Ascending aorta (tissue), 2 donors: ENCODE measurements around the gene COPS9. TPM values are rescaled to one million over a fixed set of nuclear protein-coding genes. Genes with fewer than 3 reads are reported as not detected.

Experiments used
- DNase-seq, 2 donors: peaks; one replicate each; pipeline ENCODE4 v3.0.0-alpha.2; 2019; ENCODE audit warnings: low spot score in 2 of 2
- H3K27ac ChIP-seq, 2 donors: fragments of 200-600 bp; sonication (generic); one replicate each; pipeline ENCODE4 v1.5.1; 2016 to 2017; ENCODE audit warnings: mild to moderate bottlenecking in 1 of 2
- H3K27me3 ChIP-seq: fragments of 200-600 bp; sonication (generic); one replicate; pipeline ENCODE4 v1.5.1; 2017
- H3K36me3 ChIP-seq, 2 donors: fragments of 200-600 bp; sonication (generic); one replicate each; pipeline ENCODE4 v1.5.1; 2016
- H3K4me1 ChIP-seq, 2 donors: fragments of 200-600 bp; sonication (generic); one replicate each; pipeline ENCODE4 v1.5.1; 2016 to 2017; ENCODE audit warnings: mild to moderate bottlenecking in 1 of 2
- H3K4me3 ChIP-seq, 2 donors: fragments of 200-600 bp; sonication (generic); one replicate each; pipeline ENCODE4 v1.5.1; 2016 to 2017; ENCODE audit warnings: mild to moderate bottlenecking in 1 of 2
- H3K9me3 ChIP-seq, 2 donors: fragments of 200-600 bp; sonication (generic); one replicate each; pipeline ENCODE4 v1.5.1; 2016
- intact Hi-C: fragments of 100-400 bp; cut with DNase I; formaldehyde crosslinking; loops from one replicate; pipeline ENCODE4 v1.15.1; 2023
- total RNA-seq: library from RNA; depleted of rRNA; stranded (reverse); fragments of >200 nt; gene quantifications from one replicate; pipeline ENCODE4 v1.1.0, GENCODE V29; 2016
- TF ChIP-seq, protein P1 (sequence below), 3 experiments: fragments of 200-600 bp in 2 of 3; fragments of 450-650 bp in 1 of 3; sonication (generic) in 2 of 3; IDR thresholded peaks; one replicate each; pipeline ENCODE4 v1.5.1; 2016 to 2019; ENCODE audit warnings: antibody characterized with exemption in 3 of 3, mild to moderate bottlenecking in 1 of 3, moderate library complexity in 1 of 3

Gene COPS9
- total RNA-seq, 1 donor from 2014 or later: 4.7 TPM

GRCh38 chr2:240146141-240146561, 10.0 kb upstream of the COPS9 start:
- H3K4me3 ChIP-seq: no peak overlapping the region
- H3K9me3 ChIP-seq: no peaks in the 10 kb centered on the region
- no peaks in the 10 kb centered on the region for H3K4me1 ChIP-seq
- H3K27me3 ChIP-seq: no peaks in the 10 kb centered on the region
- intact Hi-C loops: no loop called here
- TF ChIP-seq, protein P1, sequence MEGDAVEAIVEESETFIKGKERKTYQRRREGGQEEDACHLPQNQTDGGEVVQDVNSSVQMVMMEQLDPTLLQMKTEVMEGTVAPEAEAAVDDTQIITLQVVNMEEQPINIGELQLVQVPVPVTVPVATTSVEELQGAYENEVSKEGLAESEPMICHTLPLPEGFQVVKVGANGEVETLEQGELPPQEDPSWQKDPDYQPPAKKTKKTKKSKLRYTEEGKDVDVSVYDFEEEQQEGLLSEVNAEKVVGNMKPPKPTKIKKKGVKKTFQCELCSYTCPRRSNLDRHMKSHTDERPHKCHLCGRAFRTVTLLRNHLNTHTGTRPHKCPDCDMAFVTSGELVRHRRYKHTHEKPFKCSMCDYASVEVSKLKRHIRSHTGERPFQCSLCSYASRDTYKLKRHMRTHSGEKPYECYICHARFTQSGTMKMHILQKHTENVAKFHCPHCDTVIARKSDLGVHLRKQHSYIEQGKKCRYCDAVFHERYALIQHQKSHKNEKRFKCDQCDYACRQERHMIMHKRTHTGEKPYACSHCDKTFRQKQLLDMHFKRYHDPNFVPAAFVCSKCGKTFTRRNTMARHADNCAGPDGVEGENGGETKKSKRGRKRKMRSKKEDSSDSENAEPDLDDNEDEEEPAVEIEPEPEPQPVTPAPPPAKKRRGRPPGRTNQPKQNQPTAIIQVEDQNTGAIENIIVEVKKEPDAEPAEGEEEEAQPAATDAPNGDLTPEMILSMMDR (IDR thresholded peaks at IDR 0.05): no peak
- H3K36me3 ChIP-seq: no peaks in the 10 kb centered on the region
- DNase-seq: no peak
- H3K27ac ChIP-seq: no peak overlapping the region

DNA sequence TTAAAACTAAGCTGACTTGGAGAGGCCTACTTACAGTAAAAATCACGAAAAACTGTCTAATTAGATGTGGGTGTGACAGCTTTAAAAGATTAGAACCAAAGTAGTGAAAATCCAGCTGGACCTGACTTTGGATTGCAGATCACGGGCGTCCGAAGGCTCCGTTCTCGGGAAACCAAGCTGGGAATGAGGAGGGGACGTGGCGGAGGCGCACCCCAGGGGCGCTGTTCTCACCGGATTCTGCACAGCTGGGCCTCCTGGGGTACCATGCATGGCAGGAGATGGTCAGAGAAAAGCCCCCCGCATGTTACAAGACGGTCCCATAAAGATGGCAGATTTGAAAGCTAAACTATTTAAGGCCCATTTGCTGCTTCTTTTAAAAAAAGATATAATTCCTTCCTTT, 9.4 kb upstream of the COPS9 start:
- H3K27ac ChIP-seq: no peak overlapping the region
- intact Hi-C loops: no loop called here
- TF ChIP-seq, protein P1 (IDR thresholded peaks at IDR 0.05): no peak
- H3K4me3 ChIP-seq: no peak overlapping the region
- DNase-seq: no peak
- H3K27me3 ChIP-seq: no peaks in the 10 kb centered on the region
- no peaks in the 10 kb centered on the region for H3K4me1 ChIP-seq
- H3K36me3 ChIP-seq: no peaks in the 10 kb centered on the region
- no peaks in the 10 kb centered on the region for H3K9me3 ChIP-seq

- Histone ChIP-seq H3K27me3 (no peaks in the 10 kb centered on the region), H3K9me3 (no peaks in the 10 kb centered on the region), H3K4me3 (no peak overlapping the region), H3K4me1 (no peaks in the 10 kb centered on the region), H3K27ac (no peak overlapping the region), H3K36me3 (no peaks in the 10 kb centered on the region)
- intact Hi-C loops: no loop called here
- no peak for DNase-seq
- TF ChIP-seq, protein P1 (IDR thresholded peaks at IDR 0.05): no peak
Observed at GRCh38 chr2:240144649-240145261, 8.7 kb upstream of the COPS9 start.

DNA sequence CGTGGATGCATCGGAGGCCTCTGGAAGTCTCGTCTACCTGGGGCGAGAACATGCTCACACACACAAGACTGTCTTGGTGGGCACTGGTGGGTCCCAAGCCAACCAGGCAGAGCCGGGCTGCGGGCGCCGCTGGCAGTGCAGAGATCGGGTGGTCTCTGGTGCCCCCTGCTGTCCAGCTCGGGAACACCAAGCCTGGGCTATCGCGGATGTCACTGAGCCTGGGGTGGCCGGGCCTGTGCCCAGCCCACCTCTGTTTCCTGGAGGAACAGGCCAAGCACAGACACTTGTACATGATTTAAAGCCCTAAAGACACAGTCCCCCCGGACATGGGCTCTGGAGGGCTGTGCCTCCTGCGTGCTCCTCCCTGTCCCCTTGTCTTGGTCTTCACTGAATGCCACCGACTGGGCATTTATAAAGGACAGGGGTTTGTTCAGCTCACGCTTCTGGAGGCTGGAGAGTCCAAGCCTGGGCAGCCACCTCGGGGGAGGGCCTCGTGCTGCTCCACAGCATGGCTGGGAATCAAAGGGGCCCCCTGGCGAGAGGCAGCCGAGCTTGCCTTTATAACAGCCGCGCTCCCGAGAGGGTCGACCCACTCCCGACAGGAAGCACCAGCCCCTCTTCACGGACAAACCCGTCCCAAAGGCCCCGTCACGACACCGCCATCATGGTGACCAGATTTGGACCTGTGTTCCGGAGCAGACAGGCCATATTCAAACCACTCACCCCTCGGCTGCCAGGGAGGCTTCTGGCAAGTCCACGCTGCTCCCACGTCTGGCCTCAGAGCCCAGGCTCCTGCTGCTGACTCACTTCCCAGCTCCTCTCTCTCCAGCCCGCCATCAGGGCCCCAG, 7.9 kb upstream of the COPS9 start:
- TF ChIP-seq, protein P1 (IDR thresholded peaks at IDR 0.05): peak; percentile 89 to 93 (median 92)
- H3K4me3 ChIP-seq: no peak overlapping the region
- no peak overlapping the region for H3K27ac ChIP-seq
- no peaks in the 10 kb centered on the region for H3K27me3 ChIP-seq
- intact Hi-C loops: loop anchor here (1.0 kb wide), 1 partner anchor 83 kb away; no protein-coding TSS in a partner anchor
- H3K9me3 ChIP-seq: no peaks in the 10 kb centered on the region
- no peaks in the 10 kb centered on the region for H3K4me1 ChIP-seq
- DNase-seq: peak in 1 of 2 donors; percentile 80
- H3K36me3 ChIP-seq: no peaks in the 10 kb centered on the region

DNA sequence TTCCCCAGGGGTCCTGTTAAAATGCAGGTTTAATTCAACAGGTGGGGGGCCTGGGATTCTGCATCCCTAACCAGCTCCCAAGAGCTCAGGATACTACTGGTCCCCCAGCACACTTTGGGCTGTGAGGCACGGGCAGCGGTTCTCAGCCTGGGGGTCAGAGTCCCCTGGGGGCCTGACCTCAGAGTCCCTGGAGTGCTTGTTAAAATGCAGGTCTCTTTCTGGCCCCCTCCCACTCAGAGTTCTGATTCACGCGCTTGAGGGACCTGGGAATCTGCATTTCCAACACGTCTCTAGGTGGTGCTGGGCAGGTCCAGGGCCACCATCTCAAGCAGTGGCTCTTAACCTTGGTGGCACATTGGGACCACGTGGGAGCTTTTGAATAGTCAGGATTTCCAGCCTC, 7.2 kb upstream of the COPS9 start:
- Histone ChIP-seq H3K4me3 (no peak overlapping the region), H3K36me3 (no peaks in the 10 kb centered on the region), H3K27ac (no peak overlapping the region), H3K27me3 (no peaks in the 10 kb centered on the region), H3K9me3 (no peaks in the 10 kb centered on the region), H3K4me1 (no peaks in the 10 kb centered on the region)
- intact Hi-C loops: loop anchor here (1.0 kb wide), 1 partner anchor 82 kb away; no protein-coding TSS in a partner anchor
- TF ChIP-seq, protein P1 (IDR thresholded peaks at IDR 0.05): no peak
- no peak for DNase-seq
